ENCODE results near the gene GPATCH2L. TPM values are rescaled to one million over a fixed set of nuclear protein-coding genes. Genes with fewer than 3 reads are reported as not detected.

GPATCH2L gene
- total and polyA plus RNA-seq, 8 donors, result 2.2 to 96.5 (median 22.9) TPM

GRCh38 chr14:76149196-76149595 is 2.5 kb upstream of the GPATCH2L start:
- intact Hi-C loops (cut with DNase I; ENCODE audit: low total_unique reads), result no loop called here
- Histone ChIP-seq H3K4me3 (no peak overlapping the region), H3K27me3 (peaks cover 0 to 4% (median 0%) of the 10 kb centered on the region in 3 donors), H3K27ac (no peak overlapping the region), H3K36me3 (peaks cover 0 to 3% (median under 1%) of the 10 kb centered on the region in 4 donors), H3K4me1 (peaks cover 16 to 25% (median 17%) of the 10 kb centered on the region in 4 donors), H3K9me3 (peaks cover 0 to 9% (median 9%) of the 10 kb centered on the region in 4 donors)
- 81 to 89% (median 84%) methylated on average over 2 of the region's 2 CpGs for WGBS, 5 donors
- TF ChIP-seq POLR2A (IDR thresholded peaks at IDR 0.05), result no peak
- no peak for TF ChIP-seq CTCF (IDR thresholded peaks at IDR 0.05)
- no peak for TF ChIP-seq EP300 (IDR thresholded peaks at IDR 0.05)
- no peak for TF ChIP-seq POLR2AphosphoS5 (IDR thresholded peaks at IDR 0.05)
- no peak for DNase-seq

DNA sequence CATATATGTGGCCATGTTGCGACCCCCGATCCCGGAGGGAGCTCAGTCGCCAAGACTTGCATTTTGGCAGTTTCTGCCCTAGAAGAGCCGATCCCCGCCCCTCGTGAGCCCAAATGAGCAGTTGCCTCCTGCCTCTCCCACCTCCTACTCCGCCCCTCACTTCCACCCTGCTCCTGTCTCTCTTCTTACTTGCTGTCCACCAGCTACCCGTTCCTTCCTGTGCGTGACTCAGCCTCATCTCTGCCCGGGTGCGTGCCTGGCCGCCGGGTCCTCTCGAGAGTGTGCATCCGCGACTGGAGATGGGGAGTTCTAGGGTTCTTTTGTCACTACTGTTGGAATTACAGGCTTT is 585 bp downstream of the GPATCH2L start:
- H3K4me1 ChIP-seq, result peaks cover 33 to 56% (median 47%) of the 10 kb centered on the region in 4 donors
- peak overlapping the region; percentile 78 to 98 (median 82) for H3K4me3 ChIP-seq
- H3K36me3 ChIP-seq, result peaks cover 5 to 24% (median 15%) of the 10 kb centered on the region in 4 donors
- H3K9me3 ChIP-seq, result no peaks in the 10 kb centered on the region
- 0 to 1% (median 1%) methylated on average over 17 of the region's 17 CpGs for WGBS, 5 donors
- intact Hi-C loops (cut with DNase I; ENCODE audit: low total_unique reads), result no loop called here
- H3K27ac ChIP-seq, result peak overlapping the region; percentile 81 to 91 (median 88)
- no peaks in the 10 kb centered on the region for H3K27me3 ChIP-seq
- TF ChIP-seq EP300 (IDR thresholded peaks at IDR 0.05), result no peak
- TF ChIP-seq CTCF (IDR thresholded peaks at IDR 0.05), result no peak
- no peak for TF ChIP-seq POLR2A (IDR thresholded peaks at IDR 0.05)
- TF ChIP-seq POLR2AphosphoS5 (IDR thresholded peaks at IDR 0.05), result peak in 2 of 3 donors; percentile 34 to 63
- peak; percentile 58 to 81 for DNase-seq

DNA sequence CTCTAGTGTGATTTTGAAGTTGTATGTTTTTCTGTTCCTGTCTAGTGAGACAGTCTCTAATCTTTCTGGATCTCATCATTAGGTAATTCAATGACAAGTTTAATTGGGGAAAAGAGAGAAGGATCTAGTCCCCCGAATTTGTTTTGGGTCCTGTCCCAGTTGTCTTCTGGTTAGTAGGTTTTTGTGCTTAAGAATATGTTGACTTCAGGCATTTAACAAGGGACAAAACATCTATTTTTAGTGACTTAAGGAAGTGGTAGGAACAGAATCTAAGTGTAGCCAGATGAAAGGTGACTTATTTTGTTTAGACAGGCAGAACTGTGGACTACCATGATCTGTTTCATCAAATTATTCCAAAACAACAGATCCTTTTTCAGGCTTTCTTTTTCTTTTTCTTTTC is 2.2 kb downstream of the GPATCH2L start:
- Histone ChIP-seq H3K9me3 (no peaks in the 10 kb centered on the region), H3K4me1 (peaks cover 33 to 69% (median 54%) of the 10 kb centered on the region in 4 donors), H3K4me3 (no peak overlapping the region), H3K27ac (no peak overlapping the region), H3K27me3 (no peaks in the 10 kb centered on the region), H3K36me3 (peaks cover 16 to 37% (median 25%) of the 10 kb centered on the region in 4 donors)
- intact Hi-C loops (cut with DNase I; ENCODE audit: low total_unique reads), result no loop called here
- DNase-seq, result no peak
- TF ChIP-seq POLR2A (IDR thresholded peaks at IDR 0.05), result no peak
- no peak for TF ChIP-seq POLR2AphosphoS5 (IDR thresholded peaks at IDR 0.05)
- no peak for TF ChIP-seq EP300 (IDR thresholded peaks at IDR 0.05)
- no peak for TF ChIP-seq CTCF (IDR thresholded peaks at IDR 0.05)
- WGBS, 5 donors, result 71 to 84% (median 79%) methylated on average over 1 of the region's 1 CpG

DNA sequence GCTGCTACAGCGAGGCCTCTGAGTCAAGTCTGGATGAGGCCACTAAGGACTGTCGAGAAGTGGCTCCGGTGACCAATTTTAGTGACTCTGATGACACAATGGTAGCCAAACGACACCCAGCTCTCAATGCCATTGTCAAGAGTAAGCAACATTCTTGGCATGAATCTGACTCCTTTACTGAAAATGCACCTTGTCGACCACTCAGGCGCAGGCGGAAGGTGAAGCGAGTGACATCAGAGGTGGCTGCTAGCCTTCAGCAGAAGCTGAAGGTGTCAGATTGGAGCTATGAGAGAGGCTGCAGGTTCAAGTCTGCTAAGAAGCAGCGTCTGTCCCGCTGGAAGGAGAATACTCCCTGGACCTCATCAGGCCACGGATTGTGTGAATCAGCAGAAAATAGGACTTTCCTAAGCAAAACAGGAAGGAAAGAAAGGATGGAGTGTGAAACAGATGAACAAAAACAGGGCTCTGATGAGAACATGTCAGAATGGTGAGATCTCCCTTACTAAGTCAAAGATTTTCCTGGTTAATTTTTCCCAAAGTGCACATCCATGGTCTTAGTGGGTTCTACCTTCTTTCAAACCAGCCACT is 2.9 kb downstream of the GPATCH2L start:
- Histone ChIP-seq H3K27me3 (no peaks in the 10 kb centered on the region), H3K9me3 (no peaks in the 10 kb centered on the region), H3K36me3 (peaks cover 23 to 44% (median 32%) of the 10 kb centered on the region in 4 donors), H3K4me3 (peak overlapping the region in 1 of 4 donors; percentile 7), H3K27ac (no peak overlapping the region), H3K4me1 (peaks cover 33 to 69% (median 54%) of the 10 kb centered on the region in 4 donors)
- intact Hi-C loops (cut with DNase I; ENCODE audit: low total_unique reads), result no loop called here
- TF ChIP-seq POLR2A (IDR thresholded peaks at IDR 0.05) (no peak), POLR2AphosphoS5 (IDR thresholded peaks at IDR 0.05) (no peak), CTCF (IDR thresholded peaks at IDR 0.05) (no peak), EP300 (IDR thresholded peaks at IDR 0.05) (no peak)
- no peak for DNase-seq
- 93 to 95% (median 93%) methylated on average over 11 of the region's 11 CpGs for WGBS, 5 donors

Measured in stomach (tissue), 9 donors.